Measurements from ENCODE around the gene SUCLG2.

The SUCLG2 gene

GRCh38 chr3:67678665-67679064 is 24.3 kb upstream of the SUCLG2 start:
- no peak for DNase-seq
- H3K14ac ChIP-seq (ENCODE audit: low read length in 2 of 2): no peak overlapping the region
- no peak overlapping the region for H3K4ac ChIP-seq (ENCODE audit: low read depth in 1 of 2, low read length in 2 of 2)
- H3K27me3 ChIP-seq (ENCODE audit: control insufficient read depth in 1 of 2, insufficient read depth in 1 of 2, low read length in 2 of 2): no peaks in the 10 kb centered on the region
- H3K27ac ChIP-seq (ENCODE audit: low read length, poor library complexity, severe bottlenecking): no peak overlapping the region
- H2AK5ac ChIP-seq (ENCODE audit: low read length, severe bottlenecking): no peak overlapping the region
- H3K9me3 ChIP-seq (ENCODE audit: control insufficient read depth, low read length): peaks cover 8% of the 10 kb centered on the region
- H2BK5ac ChIP-seq (ENCODE audit: low read depth, low read length, poor library complexity, severe bottlenecking): no peak overlapping the region
- H2BK12ac ChIP-seq (ENCODE audit: low read length in 2 of 2): no peak overlapping the region
- no peak overlapping the region for H2BK15ac ChIP-seq (ENCODE audit: low read depth, poor library complexity, severe bottlenecking)
- H3K4me3 ChIP-seq (ENCODE audit: insufficient read depth in 1 of 2, low read depth in 1 of 2, low read length in 2 of 2): no peak overlapping the region
- no peaks in the 10 kb centered on the region for H3K36me3 ChIP-seq (ENCODE audit: control insufficient read depth in 1 of 2, insufficient read depth in 2 of 2, low read depth in 1 of 2, low read length in 2 of 2)
- no peak overlapping the region for H3K9ac ChIP-seq (ENCODE audit: low read length)
- H4K91ac ChIP-seq (ENCODE audit: low read length): no peak overlapping the region
- no peaks in the 10 kb centered on the region for H3K4me1 ChIP-seq (ENCODE audit: control insufficient read depth, insufficient read depth, low read depth, low read length)
- no peak overlapping the region for H4K8ac ChIP-seq (ENCODE audit: low read length)
- no peak overlapping the region for H2AFZ ChIP-seq (ENCODE audit: low read depth, low read length)
- no peak overlapping the region for H3K18ac ChIP-seq (ENCODE audit: low read depth in 1 of 2, low read length in 2 of 2)
- H2BK120ac ChIP-seq (ENCODE audit: low read depth, low read length): no peak overlapping the region
- no peaks in the 10 kb centered on the region for H3K79me1 ChIP-seq (replicated peaks; ENCODE audit: low read length, poor library complexity, severe bottlenecking)
- H3K4me2 ChIP-seq (ENCODE audit: low read length, poor library complexity, severe bottlenecking): no peak overlapping the region
- H3K23ac ChIP-seq (ENCODE audit: low read length in 2 of 2): no peak overlapping the region

GRCh38 chr3:67674055-67674454 is 19.6 kb upstream of the SUCLG2 start:
- Histone ChIP-seq H3K4me3 (ENCODE audit: insufficient read depth in 1 of 2, low read depth in 1 of 2, low read length in 2 of 2) (no peak overlapping the region), H3K4me1 (ENCODE audit: control insufficient read depth, insufficient read depth, low read depth, low read length) (no peaks in the 10 kb centered on the region), H3K27me3 (ENCODE audit: control insufficient read depth in 1 of 2, insufficient read depth in 1 of 2, low read length in 2 of 2) (no peaks in the 10 kb centered on the region), H4K91ac (ENCODE audit: low read length) (no peak overlapping the region), H3K4me2 (ENCODE audit: low read length, poor library complexity, severe bottlenecking) (no peak overlapping the region), H3K27ac (ENCODE audit: low read length, poor library complexity, severe bottlenecking) (no peak overlapping the region), H3K18ac (ENCODE audit: low read depth in 1 of 2, low read length in 2 of 2) (no peak overlapping the region), H2BK12ac (ENCODE audit: low read length in 2 of 2) (no peak overlapping the region), H4K8ac (ENCODE audit: low read length) (no peak overlapping the region), H3K9ac (ENCODE audit: low read length) (no peak overlapping the region), H2AK5ac (ENCODE audit: low read length, severe bottlenecking) (no peak overlapping the region), H2BK5ac (ENCODE audit: low read depth, low read length, poor library complexity, severe bottlenecking) (no peak overlapping the region), H3K79me1 (replicated peaks; ENCODE audit: low read length, poor library complexity, severe bottlenecking) (no peaks in the 10 kb centered on the region), H2BK15ac (ENCODE audit: low read depth, poor library complexity, severe bottlenecking) (no peak overlapping the region), H2AFZ (ENCODE audit: low read depth, low read length) (no peak overlapping the region), H3K36me3 (ENCODE audit: control insufficient read depth in 1 of 2, insufficient read depth in 2 of 2, low read depth in 1 of 2, low read length in 2 of 2) (peaks cover 0 to 4% of the 10 kb centered on the region in 2 experiments), H3K9me3 (ENCODE audit: control insufficient read depth, low read length) (peaks cover 8% of the 10 kb centered on the region), H3K14ac (ENCODE audit: low read length in 2 of 2) (no peak overlapping the region), H3K4ac (ENCODE audit: low read depth in 1 of 2, low read length in 2 of 2) (no peak overlapping the region), H2BK120ac (ENCODE audit: low read depth, low read length) (no peak overlapping the region), H3K23ac (ENCODE audit: low read length in 2 of 2) (no peak overlapping the region)
- no peak for DNase-seq
- 95% methylated on average over 4 of the region's 4 CpGs for WGBS

DNA sequence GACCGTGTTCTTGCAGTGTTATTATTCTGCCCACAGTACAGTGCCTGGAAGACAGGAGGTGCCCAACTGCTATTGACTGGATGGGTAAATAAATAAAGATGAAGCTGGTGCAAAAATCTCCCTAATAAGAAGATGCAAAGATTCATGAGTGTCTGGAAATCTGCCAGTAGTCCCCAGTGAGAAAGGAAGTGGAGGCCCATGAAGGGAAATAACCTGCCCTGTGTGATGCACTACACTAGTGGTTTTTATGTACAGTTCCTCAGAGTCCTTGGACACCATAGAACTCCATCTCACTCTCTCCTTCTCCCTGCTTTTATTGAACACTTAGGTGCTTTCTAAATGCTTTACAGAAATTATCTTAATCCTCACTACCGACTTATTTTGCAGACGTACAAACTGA is 8.3 kb upstream of the SUCLG2 start:
- Histone ChIP-seq H3K23ac (ENCODE audit: low read length in 2 of 2) (no peak overlapping the region), H3K9me3 (ENCODE audit: control insufficient read depth, low read length) (no peaks in the 10 kb centered on the region), H2BK5ac (ENCODE audit: low read depth, low read length, poor library complexity, severe bottlenecking) (no peak overlapping the region), H3K4me1 (ENCODE audit: control insufficient read depth, insufficient read depth, low read depth, low read length) (no peaks in the 10 kb centered on the region), H3K27me3 (ENCODE audit: control insufficient read depth in 1 of 2, insufficient read depth in 1 of 2, low read length in 2 of 2) (no peaks in the 10 kb centered on the region), H4K91ac (ENCODE audit: low read length) (no peak overlapping the region), H2AFZ (ENCODE audit: low read depth, low read length) (no peak overlapping the region), H3K79me1 (replicated peaks; ENCODE audit: low read length, poor library complexity, severe bottlenecking) (no peaks in the 10 kb centered on the region), H2BK120ac (ENCODE audit: low read depth, low read length) (no peak overlapping the region), H2BK15ac (ENCODE audit: low read depth, poor library complexity, severe bottlenecking) (no peak overlapping the region), H3K27ac (ENCODE audit: low read length, poor library complexity, severe bottlenecking) (no peak overlapping the region), H2BK12ac (ENCODE audit: low read length in 2 of 2) (no peak overlapping the region), H4K8ac (ENCODE audit: low read length) (no peak overlapping the region), H3K18ac (ENCODE audit: low read depth in 1 of 2, low read length in 2 of 2) (no peak overlapping the region), H3K9ac (ENCODE audit: low read length) (no peak overlapping the region), H3K4me2 (ENCODE audit: low read length, poor library complexity, severe bottlenecking) (no peak overlapping the region), H3K14ac (ENCODE audit: low read length in 2 of 2) (no peak overlapping the region), H3K4ac (ENCODE audit: low read depth in 1 of 2, low read length in 2 of 2) (no peak overlapping the region), H3K36me3 (ENCODE audit: control insufficient read depth in 1 of 2, insufficient read depth in 2 of 2, low read depth in 1 of 2, low read length in 2 of 2) (no peaks in the 10 kb centered on the region), H2AK5ac (ENCODE audit: low read length, severe bottlenecking) (no peak overlapping the region), H3K4me3 (ENCODE audit: insufficient read depth in 1 of 2, low read depth in 1 of 2, low read length in 2 of 2) (no peak overlapping the region)
- WGBS: 95% methylated on average over 2 of the region's 3 CpGs
- no peak for DNase-seq

DNA sequence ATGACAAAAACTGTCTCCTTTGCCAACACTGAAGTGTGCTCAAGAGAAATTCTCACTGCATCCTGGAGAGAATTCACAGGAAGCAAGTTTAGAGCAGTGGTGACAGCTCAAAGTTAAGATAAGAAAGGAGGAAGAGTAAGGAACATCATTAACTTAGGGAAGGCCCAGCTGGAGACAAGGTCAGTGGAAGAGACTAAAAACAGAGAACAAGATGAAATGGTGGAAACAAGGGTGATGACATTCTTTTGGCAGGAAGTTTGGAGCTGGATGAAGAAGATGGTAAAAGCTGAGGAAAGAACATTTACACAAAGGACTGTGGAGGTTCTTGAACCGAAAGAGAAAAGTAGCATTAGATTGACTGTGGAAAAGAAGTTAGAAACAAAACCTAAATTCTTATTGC is 6.7 kb upstream of the SUCLG2 start:
- H3K79me1 ChIP-seq (replicated peaks; ENCODE audit: low read length, poor library complexity, severe bottlenecking): no peaks in the 10 kb centered on the region
- no peak overlapping the region for H2BK15ac ChIP-seq (ENCODE audit: low read depth, poor library complexity, severe bottlenecking)
- H3K9ac ChIP-seq (ENCODE audit: low read length): no peak overlapping the region
- H3K4ac ChIP-seq (ENCODE audit: low read depth in 1 of 2, low read length in 2 of 2): no peak overlapping the region
- no peak overlapping the region for H4K91ac ChIP-seq (ENCODE audit: low read length)
- no peaks in the 10 kb centered on the region for H3K36me3 ChIP-seq (ENCODE audit: control insufficient read depth in 1 of 2, insufficient read depth in 2 of 2, low read depth in 1 of 2, low read length in 2 of 2)
- H2AFZ ChIP-seq (ENCODE audit: low read depth, low read length): no peak overlapping the region
- H3K27me3 ChIP-seq (ENCODE audit: control insufficient read depth in 1 of 2, insufficient read depth in 1 of 2, low read length in 2 of 2): no peaks in the 10 kb centered on the region
- H3K4me2 ChIP-seq (ENCODE audit: low read length, poor library complexity, severe bottlenecking): no peak overlapping the region
- H4K8ac ChIP-seq (ENCODE audit: low read length): no peak overlapping the region
- no peaks in the 10 kb centered on the region for H3K4me1 ChIP-seq (ENCODE audit: control insufficient read depth, insufficient read depth, low read depth, low read length)
- H3K9me3 ChIP-seq (ENCODE audit: control insufficient read depth, low read length): no peaks in the 10 kb centered on the region
- no peak overlapping the region for H3K18ac ChIP-seq (ENCODE audit: low read depth in 1 of 2, low read length in 2 of 2)
- no peak overlapping the region for H3K4me3 ChIP-seq (ENCODE audit: insufficient read depth in 1 of 2, low read depth in 1 of 2, low read length in 2 of 2)
- H2BK5ac ChIP-seq (ENCODE audit: low read depth, low read length, poor library complexity, severe bottlenecking): no peak overlapping the region
- no peak overlapping the region for H2BK12ac ChIP-seq (ENCODE audit: low read length in 2 of 2)
- no peak overlapping the region for H2AK5ac ChIP-seq (ENCODE audit: low read length, severe bottlenecking)
- no peak overlapping the region for H2BK120ac ChIP-seq (ENCODE audit: low read depth, low read length)
- no peak overlapping the region for H3K14ac ChIP-seq (ENCODE audit: low read length in 2 of 2)
- H3K27ac ChIP-seq (ENCODE audit: low read length, poor library complexity, severe bottlenecking): no peak overlapping the region
- H3K23ac ChIP-seq (ENCODE audit: low read length in 2 of 2): no peak overlapping the region
- DNase-seq: no peak
- no CpG with 5 or more reads among the region's 1 CpG for WGBS
